ENCODE results near the gene PNPLA2.

Gene PNPLA2, protein sequence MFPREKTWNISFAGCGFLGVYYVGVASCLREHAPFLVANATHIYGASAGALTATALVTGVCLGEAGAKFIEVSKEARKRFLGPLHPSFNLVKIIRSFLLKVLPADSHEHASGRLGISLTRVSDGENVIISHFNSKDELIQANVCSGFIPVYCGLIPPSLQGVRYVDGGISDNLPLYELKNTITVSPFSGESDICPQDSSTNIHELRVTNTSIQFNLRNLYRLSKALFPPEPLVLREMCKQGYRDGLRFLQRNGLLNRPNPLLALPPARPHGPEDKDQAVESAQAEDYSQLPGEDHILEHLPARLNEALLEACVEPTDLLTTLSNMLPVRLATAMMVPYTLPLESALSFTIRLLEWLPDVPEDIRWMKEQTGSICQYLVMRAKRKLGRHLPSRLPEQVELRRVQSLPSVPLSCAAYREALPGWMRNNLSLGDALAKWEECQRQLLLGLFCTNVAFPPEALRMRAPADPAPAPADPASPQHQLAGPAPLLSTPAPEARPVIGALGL

DNA sequence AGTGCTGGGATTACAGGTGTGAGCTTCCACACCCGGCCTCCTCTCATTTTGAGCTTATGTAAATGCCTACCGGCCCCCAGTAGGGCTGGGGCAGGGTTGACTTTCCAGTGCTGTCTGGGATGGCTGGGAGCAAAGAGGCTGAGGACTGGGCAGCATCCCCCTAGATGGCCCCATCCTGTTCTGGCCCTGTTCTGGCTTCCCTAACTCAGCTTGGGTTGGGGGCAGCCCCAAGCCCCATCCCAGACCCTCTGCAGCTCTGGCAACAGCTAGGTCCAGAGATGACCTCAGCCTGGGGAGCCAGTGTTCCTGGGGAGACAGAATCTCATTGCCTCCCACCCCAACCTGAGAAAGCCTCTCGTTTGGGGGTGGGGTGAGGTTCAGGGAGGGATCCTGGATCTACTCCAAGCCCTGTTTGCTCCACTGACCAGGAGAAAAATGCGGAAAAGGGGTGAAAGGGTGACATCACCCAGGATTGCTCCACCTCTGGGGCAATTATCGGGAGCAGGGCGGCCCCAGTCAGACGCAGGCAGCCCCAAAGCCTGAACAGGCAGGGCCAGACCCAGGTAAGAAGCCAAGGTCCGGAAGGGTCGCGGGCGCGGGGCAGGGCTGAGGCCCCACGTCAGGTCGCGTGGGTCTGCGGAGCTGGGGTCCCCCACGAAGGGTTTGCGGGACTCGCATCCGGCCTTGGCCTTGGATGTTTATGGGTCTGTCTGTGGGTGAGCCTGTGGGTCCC, at the start of gene PNPLA2:
PNPLA2 (plus strand) TSS at position 519 of the 733 bp plus-strand sequence. CDS start 805 bp downstream, outside the sequence.
- no peak for DNase-seq

DNA sequence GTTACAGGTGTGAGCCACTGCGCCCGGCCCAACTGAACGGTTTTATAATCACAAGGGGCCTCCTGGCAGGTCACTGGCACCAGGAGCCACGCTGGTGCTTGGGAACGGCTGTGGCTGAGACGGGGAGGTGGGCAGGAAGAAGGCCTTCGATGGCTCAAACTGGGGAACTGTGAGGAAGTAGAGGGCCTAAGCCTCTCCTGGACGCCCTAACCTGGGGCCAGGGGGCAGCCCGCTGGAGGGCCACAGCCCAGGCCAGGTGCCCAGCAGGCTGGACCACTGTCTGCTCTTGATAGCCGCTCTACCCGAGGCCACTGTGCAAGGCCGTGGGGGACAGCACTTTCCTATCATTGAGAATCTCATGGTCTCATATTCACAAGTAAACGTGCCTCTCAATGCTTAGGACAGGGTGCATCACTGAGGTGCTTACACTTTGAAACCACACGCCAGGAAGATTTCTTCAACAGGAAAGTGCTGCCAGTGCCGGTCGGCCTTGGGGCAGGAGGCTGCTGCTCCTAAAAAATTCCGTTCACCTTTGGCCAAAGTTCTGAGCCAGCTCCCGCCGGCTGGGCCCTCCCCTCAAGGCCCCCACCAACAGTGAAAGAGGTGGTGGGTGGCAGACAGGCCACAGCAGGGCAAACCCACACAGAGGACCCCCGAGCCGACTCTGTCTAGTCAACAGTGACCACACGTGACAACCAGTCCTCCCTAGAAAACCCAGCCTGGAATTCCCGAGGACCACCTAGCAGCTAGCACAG, 48.6 kb upstream of the PNPLA2 start:
- DNase-seq: no peak

DNA sequence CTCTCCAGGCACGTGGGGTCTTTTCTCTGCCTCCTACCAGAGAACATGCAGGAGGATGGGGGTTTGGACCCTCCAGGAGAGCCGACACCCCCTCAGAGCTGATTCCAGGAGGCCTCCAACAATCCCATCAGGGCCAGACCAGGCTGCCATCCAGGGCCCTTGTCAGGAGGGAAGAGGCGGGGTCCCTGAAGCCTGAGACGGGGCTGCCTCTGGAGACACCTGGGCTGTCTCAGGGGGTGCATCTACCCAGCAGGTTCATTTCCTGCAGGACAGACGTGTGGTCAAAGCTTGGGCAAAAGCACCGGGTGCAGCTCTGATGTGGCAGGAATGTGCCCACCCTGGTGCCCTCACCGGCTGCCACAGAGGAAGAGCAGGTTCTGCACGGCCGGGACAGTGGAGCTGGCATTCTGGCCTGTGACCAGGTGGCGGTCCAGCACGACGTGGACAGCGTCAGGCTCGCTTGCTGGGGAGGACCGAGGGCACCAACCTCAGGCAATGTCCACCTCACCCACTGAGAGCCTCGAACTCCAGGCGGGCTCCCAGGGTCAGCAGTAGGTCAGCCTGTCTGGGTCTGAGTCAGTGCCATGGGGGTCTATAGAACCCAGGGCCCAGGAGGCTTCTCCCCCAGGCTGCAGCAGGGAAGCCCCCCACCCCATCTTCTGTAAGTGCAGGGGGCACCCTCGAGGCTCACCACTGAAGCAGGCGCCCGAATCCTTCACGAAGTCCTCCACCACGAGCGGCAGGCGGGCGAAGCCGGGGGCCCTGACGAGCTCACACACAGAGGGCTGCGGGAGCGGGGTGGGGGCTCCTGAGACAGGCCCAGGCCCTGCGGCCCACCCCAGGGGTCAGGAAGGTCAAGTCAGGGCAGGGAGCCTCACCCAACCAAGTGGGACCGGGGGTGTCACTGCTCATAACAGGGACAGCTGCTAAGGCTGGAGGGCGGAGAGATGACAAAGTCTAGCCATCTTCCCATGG, 47.8 kb upstream of the PNPLA2 start:
- no peak for DNase-seq

DNA sequence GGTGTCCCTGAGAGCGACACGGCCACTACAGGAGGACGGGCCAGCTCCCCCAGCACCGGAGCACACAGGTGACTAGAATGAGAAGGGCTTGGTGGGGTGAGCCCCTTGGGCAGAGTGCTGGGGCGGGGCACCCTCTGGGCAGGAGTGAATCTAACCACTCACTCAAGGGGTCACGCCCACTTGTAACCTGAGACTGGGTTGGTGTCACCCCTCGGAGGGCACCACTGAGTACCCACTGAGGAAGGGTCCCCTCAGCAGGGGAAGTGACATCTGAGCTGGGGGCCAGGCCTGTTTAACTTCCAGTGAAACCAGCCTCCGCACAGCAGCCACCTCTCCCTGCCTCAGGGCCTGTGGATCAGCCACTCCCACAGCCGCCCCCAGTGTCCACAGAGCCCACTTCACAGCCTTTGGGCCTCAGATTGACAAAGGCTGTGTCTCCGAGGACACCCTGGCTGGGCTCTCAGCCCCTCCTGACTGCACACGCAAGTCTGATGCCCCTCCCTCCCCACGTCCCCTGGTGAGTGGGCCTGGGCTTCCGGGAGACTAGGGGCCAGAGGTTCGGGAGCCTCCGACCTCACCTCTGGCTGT, 47.0 kb upstream of the PNPLA2 start:
- DNase-seq: no peak

DNA sequence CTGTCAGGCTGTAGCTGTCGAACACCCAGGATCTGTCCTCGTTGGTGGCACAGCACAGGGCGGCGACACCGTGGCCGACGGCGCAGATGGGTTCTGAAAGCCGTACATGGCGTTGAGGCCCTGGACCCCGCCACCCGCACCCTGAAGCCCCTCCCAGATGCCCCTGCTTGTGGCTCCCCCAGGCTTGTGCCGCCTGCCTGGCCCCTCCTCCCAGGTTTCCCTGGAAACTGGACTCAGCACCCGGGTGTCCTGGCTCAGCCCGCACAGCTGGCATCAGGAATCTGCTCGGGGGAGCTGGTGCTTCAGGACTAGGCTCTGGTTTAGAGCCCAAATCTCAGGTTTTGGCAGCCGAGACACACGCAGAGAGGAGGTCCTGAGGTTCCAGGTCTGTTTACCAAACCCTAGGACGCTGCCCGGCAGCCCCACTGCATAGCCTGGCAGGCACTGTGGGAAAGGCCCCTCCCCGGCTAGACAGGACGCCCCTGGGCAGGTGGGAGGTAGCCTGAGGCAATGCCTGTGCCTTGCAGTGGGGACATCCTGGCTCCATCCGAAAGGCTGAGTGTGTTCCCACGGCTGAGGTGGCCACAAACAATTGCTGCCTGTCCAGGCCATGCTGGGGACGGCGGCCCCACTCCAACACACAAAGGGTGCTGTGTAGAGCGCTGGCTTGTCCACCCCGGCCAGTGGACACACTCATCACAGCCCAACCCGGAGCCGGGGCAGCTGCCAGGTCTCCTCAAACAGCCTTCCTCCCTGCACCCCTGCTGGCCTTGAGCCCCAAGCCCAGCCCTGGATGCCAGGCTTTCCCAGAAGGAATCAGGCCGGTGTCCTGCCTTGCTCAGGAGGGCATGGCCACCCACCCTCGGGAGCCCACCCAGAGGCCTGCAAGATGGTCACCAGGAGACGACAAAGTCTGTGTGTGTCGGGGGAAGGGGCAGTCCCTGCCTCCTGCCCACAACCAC, 46.0 kb upstream of the PNPLA2 start:
- DNase-seq: no peak

DNA sequence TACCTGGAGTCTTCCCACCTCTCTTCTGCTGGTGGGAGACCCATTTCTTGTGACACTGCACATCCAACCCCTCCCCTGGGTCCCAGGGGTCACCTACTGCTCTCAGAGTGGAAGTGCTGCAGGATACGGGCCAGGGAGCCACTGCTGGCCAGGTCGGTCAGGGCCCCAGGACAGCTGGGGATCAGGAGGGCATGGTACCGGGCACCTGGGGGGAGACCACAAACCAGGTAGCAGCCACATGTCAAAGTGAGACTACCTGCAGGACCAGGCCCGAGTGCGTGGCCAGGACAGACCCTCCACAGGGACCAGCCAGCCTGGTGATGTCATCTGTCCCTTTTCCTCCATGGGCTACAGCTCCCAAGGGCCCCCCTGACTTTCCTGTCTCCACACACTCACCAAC, 45.3 kb upstream of the PNPLA2 start:
- no peak for DNase-seq

DNA sequence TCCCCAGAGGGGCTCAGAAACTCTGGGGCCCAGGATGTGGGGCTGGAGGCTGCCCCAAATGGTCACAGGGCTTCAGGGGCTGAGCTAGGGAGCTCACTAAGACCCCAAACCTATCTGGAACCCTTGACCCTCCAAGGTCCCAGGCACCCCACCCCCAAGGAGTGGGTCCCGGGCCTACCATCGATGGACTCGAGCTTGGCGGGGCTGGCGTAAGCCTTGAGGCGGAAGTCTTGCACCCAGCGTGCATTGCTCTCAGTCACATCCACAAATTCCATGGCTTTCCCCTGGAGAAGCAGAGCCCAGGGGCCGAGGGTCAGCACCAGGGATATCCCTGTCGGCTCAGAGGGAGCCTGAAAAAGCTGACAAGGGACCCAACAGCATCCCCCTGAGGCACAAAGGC, 44.9 kb upstream of the PNPLA2 start:
- no peak for DNase-seq

DNA sequence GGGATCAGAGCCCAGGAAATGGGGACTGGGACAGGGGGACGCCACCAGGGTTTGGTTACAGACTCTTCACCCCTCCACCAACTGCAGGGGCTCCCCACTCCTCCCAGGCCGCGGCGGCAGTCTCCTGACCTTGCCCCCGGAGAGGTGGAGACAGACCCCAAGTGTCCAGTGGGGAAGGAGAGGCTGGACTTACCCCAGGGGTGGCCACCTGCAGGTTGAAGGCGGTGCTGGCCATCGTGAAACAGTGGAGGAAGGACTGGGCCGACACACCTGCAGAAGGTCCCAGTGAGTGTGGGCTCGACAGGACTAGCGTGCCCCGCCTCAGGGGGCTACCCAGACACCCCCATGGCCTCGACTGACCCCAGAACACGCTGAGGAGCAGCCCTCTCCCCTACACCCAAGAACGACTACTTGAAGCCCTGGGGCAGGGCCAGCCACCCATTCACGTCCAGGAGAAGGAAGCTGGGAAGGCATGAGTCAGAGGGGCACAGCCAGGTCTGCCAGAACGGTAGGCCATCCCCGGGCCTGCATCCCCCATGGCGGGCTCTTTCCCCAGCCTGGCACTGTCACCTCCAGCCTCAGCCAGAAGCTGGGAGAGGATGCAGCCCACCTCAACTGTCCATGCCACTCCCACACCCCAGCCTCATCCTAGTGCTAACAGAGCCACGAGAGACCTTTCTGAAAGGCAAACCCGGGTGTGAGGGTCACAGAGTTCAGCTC, 43.7 kb upstream of the PNPLA2 start:
- no peak for DNase-seq

DNA sequence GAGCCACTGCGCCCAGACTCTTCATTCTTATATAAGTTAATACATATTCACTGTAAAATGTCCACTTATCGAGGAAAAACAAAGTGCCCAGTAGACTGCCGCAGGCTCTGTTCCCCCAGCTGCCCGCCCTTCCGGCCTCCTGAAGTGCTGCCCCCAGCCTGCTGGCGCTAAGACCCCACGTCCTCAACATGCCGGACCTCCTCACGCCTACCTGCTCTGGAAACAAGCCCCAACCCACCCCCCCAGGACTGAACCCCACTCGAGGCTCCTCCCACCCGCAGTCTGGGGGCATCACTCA, 42.5 kb upstream of the PNPLA2 start:
- DNase-seq: no peak

DNA sequence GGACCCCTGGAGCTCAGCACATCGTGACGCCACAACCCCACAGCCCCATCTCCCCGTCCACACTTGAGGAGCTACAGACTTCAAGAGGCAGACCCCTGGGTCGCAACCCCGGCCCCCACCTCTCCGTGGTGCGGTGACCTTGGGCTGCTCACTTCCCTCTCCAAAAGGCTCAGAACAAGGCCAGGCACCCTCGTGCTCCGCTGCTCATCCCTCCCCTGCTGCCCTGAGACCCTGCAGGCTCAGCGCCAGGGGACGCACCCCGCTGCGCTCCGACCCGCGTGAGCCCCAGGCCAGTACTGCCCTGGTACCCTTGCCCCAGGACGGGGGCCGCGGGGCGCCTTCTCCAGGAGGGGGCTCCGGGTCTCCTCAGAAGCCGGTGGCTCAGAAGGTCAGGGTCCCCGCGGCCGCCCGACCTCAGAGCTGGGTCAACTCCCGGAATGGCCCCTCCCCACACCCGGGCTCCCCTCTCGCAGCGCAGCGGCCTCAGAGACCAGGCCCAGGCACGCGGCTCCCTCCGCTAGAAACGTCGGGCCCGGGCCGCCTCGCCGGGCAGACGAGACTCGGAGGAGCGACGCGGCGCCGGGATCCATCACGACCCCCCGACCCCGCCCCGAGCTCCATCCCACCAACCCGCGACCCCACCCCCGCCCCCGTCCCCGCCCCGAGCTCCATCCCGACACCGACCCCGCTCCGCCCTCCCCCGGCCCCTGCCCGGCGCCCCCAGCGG, 42.0 kb upstream of the PNPLA2 start:
- peak; percentile 36 to 58 for DNase-seq

DNA sequence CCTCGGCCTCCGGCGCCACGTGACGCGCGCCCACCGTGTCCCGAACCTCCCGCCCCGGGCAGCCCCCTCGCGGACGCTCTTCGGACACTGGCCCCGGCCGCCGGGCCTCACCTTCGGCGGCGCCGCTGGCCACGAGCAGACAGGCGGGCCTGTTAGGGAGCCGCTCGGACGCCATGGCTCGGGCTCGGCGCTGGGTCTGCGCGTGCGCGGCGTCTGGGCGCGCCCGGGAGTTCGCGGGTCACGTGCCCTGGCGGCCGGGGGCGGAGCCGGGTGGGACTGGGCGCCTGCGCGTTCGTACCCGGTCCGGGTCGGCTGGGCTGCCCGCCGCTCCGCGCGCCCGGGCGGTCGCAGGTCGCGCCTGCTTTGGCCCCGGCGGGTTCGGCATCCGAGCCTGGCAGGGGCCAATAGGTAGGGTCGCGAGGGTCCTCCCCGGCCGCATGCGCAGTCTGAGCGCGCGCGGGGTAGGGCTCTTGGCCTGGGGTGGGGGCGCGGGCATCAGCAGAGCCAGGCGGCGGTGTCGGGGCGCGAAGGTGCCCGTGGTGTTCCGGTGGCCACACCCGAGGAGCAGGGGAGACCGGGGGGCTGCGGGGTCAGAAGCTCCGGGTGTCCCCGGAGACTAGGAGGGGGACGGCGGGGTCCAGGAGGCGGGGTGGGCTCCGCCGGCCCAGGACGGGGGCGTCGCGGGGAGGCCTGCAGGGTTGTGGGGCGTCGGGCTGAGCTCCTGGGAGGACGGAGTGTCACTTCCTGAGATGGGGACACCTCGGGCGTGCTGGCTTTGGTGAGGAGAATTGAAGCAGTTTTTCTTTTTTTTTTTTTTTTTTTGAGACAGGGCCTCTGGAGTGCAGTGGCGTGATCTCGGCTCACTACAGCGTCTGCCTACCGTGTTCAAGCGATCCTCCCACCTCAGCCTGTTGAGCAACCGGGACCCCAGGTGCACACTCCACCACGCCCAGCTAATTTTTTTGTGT, 41.1 kb upstream of the PNPLA2 start, which contains the start of gene GATD1:
GATD1 (minus strand) TSS at position 200 of the 968 bp plus-strand sequence; CDS start at position 175, 25 bp downstream.
- DNase-seq: peak; percentile 96 to 97

DNA sequence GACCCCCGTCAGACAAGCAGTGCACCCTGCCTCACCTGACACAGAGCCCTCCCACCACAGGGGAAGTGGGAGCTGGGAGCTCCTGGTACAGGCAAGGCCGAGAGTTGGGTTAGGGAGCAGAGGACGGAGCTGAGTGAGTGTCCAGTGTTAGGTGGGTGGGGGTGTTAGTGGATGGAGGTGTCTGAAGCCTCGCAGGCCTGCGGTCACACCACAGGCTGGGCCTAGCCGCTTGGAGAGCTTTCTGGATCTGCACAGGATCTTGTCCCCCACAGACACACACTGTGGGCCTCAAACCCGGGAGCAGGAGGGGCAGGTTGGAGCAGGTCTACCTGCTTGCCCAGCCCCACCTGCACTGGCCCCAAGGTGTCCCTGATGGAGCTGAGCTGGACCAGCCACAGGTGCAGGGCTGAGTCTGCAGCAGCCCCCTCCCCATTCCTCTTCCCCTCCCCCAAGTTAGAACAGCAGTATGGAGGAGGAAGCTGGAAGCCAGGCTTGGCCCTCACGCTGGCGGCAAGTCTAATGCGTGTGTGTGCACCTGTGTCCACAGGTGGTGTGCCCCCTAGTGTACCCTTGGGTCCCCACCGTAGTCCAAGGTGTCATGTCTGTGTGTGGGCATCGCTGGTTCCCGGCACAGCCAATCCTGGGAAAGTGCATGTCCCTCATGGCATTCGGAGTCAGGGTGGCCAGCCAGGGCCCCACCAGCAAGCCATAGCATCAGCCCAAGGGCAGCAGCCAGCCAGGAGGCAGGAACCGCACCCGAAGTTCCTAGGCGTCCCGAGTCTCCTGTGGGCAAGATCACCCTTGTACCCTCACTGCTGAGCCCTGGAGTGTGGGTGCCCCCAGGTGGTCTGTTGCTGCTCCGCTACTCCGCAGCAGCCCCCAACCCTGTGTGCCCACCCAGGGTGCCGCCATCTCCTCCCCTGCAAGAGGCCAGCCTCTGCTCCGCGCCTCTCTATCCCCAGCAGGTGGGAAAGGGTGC, 39.4 kb upstream of the PNPLA2 start:
- no peak for DNase-seq

DNA sequence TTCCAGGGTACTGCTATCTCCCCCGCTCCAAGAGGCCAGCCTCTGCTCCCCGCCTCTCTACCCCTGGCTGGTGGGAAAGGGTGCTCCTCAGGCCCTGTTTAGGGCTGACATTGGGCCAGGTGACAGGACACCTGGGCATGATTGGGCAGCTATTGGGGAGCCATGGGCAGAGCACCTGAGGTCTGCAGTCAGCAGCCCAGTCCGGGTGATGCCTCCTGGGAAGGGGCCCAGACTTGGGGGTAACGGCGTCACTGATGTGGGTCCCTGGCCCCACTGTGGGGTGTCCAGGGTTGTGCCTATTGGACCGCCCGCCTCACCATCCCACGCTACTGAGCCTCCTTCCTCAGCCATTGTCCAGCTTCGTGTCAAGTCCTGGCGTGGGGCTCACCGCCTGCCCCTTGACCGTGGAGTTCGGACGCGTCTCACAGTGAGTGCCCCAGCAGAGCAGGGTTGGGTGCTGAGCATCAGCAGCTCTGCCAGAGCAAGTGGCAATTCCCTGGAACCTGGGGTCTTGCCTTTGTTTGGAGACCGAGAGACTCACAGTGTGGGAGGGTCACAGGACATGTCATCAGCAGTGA, 38.7 kb upstream of the PNPLA2 start:
- DNase-seq: no peak

DNA sequence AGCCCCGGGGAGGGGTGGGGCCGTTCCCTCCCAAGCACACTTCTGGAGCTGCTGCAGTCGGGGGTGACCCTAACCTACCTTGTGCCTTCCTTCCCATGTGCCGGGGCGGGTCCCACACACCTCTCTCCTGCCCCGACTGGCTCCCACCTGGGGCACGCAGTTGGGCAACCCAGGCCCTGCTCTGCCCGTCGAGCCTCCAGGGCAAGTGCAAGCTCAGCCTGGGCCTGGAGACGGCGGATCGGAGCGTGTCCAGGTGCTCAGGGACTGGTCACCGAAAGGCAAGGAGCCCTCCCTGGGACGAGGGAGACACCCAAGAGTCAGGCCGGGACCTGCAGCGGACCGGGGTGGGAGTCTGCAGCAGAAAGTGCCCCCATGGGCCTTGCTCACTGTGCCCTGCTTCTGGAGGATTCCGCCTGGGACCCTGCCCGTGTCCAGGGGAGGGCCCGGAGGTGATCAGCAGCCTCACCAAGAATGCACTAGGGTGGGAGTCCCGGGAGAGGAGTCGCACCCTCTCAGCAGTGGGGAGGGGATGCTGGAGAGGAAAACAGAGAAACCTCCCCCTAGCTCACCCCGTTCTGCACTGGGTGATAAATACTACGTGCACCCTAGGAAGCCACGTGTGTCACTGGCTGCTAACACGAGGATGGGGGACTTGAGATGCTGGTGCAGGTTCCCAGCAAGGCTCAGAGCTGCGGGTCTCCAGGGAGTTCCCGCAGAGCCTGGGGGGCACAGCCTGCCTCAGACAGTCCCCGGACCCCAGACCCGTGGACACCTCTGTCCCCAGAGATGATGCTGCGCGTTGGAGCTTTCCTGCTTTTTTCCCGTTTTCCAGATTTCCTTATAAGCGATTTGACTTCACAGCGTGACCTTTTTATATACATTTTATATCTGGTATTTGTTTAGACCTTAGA, 36.2 kb upstream of the PNPLA2 start:
- DNase-seq: no peak

DNA sequence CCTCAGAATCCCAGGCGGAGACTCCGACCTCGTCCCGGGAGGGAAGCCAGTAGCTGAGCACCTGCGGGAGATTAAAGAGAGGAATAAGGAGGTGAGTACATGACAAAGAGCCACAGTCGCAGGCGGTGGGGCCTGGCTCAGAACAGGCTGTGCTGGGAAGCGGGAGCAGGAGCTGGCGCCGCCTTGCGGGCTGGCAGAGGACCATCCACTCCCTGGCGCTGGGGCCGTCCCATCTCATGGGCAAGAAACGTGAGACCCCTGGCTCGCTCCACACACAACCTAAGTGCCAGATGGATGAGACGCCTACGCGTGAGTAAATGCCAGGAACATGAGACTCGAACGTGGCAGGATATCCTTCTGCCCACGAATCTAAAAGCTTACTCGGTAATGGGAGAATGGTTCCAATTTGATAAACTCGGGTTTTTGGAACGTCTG, 35.1 kb upstream of the PNPLA2 start:
- peak in 1 of 2 donors; percentile 47 for DNase-seq
